H1 (cell line): Measurements from ENCODE around the gene STAT3. TPM values are rescaled to one million over a fixed set of nuclear protein-coding genes. Genes with fewer than 3 reads are reported as not detected.

Experiments
- CTCF ChIA-PET: fragments of 300-600 bp; sonication (Branson Sonifier 250); formaldehyde crosslinking; loops from one replicate; lab custom pipeline; 2021; ENCODE audit not compliant: partially characterized antibody; lab: Charles Lee
- POLR2A ChIA-PET: fragments of 300-600 bp; sonication (Branson Sonifier 250); formaldehyde crosslinking; loops from one replicate; lab custom pipeline; 2021; ENCODE audit warnings: inconsistent platforms; ENCODE audit not compliant: partially characterized antibody; lab: Charles Lee
- DNase-seq, 2 experiments: peaks; one replicate each; pipeline versions ENCODE4 v3.0.0 to v3.0.0-alpha.2; 2010 to 2022; ENCODE audit warnings: low spot score in 2 of 2, low read depth in 1 of 2, mixed read lengths in 1 of 2
- FAIRE-seq: peaks from 2 replicates; lab custom pipeline; 2011; peaks lifted over from hg19 to GRCh38; lab: Jason Lieb, UNC
- H2AFZ ChIP-seq: 2 replicates; pipeline ENCODE4 v1.8.1; 2012; ENCODE audit warnings: low read length, inconsistent platforms
- H2AK5ac ChIP-seq: 2 replicates; pipeline ENCODE4 v1.6.1; 2013; ENCODE audit warnings: low read depth, low read length
- H2BK120ac ChIP-seq: replicated peaks from 2 replicates; pipeline ENCODE3; 2013; ENCODE audit warnings: low read depth, low read length, inconsistent platforms
- H2BK12ac ChIP-seq: 2 replicates; pipeline ENCODE4 v1.6.1; 2013; ENCODE audit warnings: low read depth, low read length
- H2BK15ac ChIP-seq: 2 replicates; pipeline ENCODE4 v1.6.1; 2013; ENCODE audit warnings: low read length
- H2BK20ac ChIP-seq: 2 replicates; pipeline ENCODE4 v1.6.1; 2013; ENCODE audit warnings: low read length
- H2BK5ac ChIP-seq: 2 replicates; pipeline ENCODE4 v1.6.1; 2013; ENCODE audit warnings: low read depth, low read length
- H3K14ac ChIP-seq: 2 replicates; pipeline ENCODE4 v1.6.1; 2013; ENCODE audit warnings: inconsistent platforms; ENCODE audit not compliant: insufficient read length
- H3K18ac ChIP-seq: 2 replicates; pipeline ENCODE4 v1.6.1; 2013; ENCODE audit warnings: low read length; ENCODE audit errors: extremely low read depth
- H3K23ac ChIP-seq: 2 replicates; pipeline ENCODE4 v1.6.1; 2013; ENCODE audit warnings: inconsistent platforms; ENCODE audit not compliant: insufficient read length
- H3K23me2 ChIP-seq: 2 replicates; pipeline ENCODE4 v1.6.1; 2013; ENCODE audit warnings: low read depth, low read length
- H3K27ac ChIP-seq: 2 replicates; pipeline ENCODE4 v1.6.1; 2011; ENCODE audit warnings: low read depth, low read length, inconsistent platforms
- H3K27me3 ChIP-seq, 4 experiments: replicated peaks in 1 of 4; 1 replicate in 1 of 4; 2 replicates in 3 of 4; pipeline versions ENCODE4 v1.6.1 to v1.8.1; 2011 to 2013; ENCODE audit warnings: low read length in 3 of 4, mild to moderate bottlenecking in 3 of 4, inconsistent platforms in 2 of 4, mixed read lengths in 2 of 4, moderate library complexity in 1 of 4; ENCODE audit not compliant: control insufficient read depth in 3 of 4, insufficient read depth in 3 of 4; ENCODE audit errors: extremely low read depth in 1 of 4
- H3K36me3 ChIP-seq, 4 experiments: 2 replicates each; pipeline versions ENCODE4 v1.6.1 to v1.8.1; 2011 to 2013; ENCODE audit warnings: mild to moderate bottlenecking in 4 of 4, low read length in 3 of 4, moderate library complexity in 2 of 4, control low read depth in 1 of 4, inconsistent platforms in 1 of 4; ENCODE audit not compliant: insufficient read depth in 4 of 4, control insufficient read depth in 2 of 4
- H3K4ac ChIP-seq: replicated peaks from 2 replicates; pipeline ENCODE3; 2013; ENCODE audit warnings: low read length, low read depth, mixed read lengths, inconsistent platforms; ENCODE audit not compliant: insufficient read length
- H3K4me1 ChIP-seq, 4 experiments: replicated peaks in 1 of 4; 1 replicate in 1 of 4; 2 replicates in 3 of 4; pipeline versions ENCODE4 v1.6.1 to v1.8.1; 2011 to 2013; ENCODE audit warnings: low read length in 3 of 4, inconsistent platforms in 2 of 4, mixed read lengths in 1 of 4; ENCODE audit not compliant: insufficient read depth in 4 of 4, control insufficient read depth in 3 of 4
- H3K4me2 ChIP-seq, 2 experiments: 2 replicates each; pipeline versions ENCODE4 v1.6.1 to v1.8.1; 2011 to 2013; ENCODE audit warnings: low read depth in 2 of 2, low read length in 2 of 2, control low read depth in 1 of 2, inconsistent platforms in 1 of 2, mild to moderate bottlenecking in 1 of 2; ENCODE audit not compliant: insufficient read depth in 1 of 2
- H3K4me3 ChIP-seq, 4 experiments: fragments of 200-600, 300-600 bp in 1 of 4; sonication (generic), shearing (Covaris generic), sonication (Bioruptor Twin) in 1 of 4; 2 replicates each; pipeline versions ENCODE4 v1.5.1 to v1.8.1; 2011 to 2016; ENCODE audit warnings: low read length in 4 of 4, low read depth in 3 of 4, control low read depth in 2 of 4, inconsistent platforms in 2 of 4, mild to moderate bottlenecking in 2 of 4, mixed read lengths in 1 of 4, moderate library complexity in 1 of 4; ENCODE audit not compliant: insufficient read depth in 2 of 4; ENCODE audit errors: extremely low read depth in 1 of 4
- H3K56ac ChIP-seq: replicated peaks from 2 replicates; pipeline ENCODE3; 2013; ENCODE audit warnings: low read depth, mild to moderate bottlenecking, mixed read lengths, low read length, inconsistent platforms; ENCODE audit not compliant: insufficient read length
- H3K79me1 ChIP-seq: 2 replicates; pipeline ENCODE4 v1.6.1; 2013; ENCODE audit warnings: low read depth, low read length, control low read depth
- H3K79me2 ChIP-seq, 2 experiments: 2 replicates each; pipeline versions ENCODE4 v1.6.1 to v1.8.1; 2012 to 2013; ENCODE audit warnings: low read length in 2 of 2, mild to moderate bottlenecking in 2 of 2, inconsistent platforms in 1 of 2; ENCODE audit not compliant: insufficient read depth in 2 of 2, control insufficient read depth in 1 of 2
- H3K9ac ChIP-seq, 4 experiments: replicated peaks in 1 of 4; 1 replicate in 1 of 4; 2 replicates in 3 of 4; pipeline versions ENCODE4 v1.6.1 to v1.8.1; 2011 to 2013; ENCODE audit warnings: low read depth in 3 of 4, low read length in 3 of 4, control low read depth in 2 of 4, mild to moderate bottlenecking in 2 of 4, moderate library complexity in 2 of 4, inconsistent platforms in 1 of 4; ENCODE audit errors: extremely low read depth in 1 of 4
- H3K9me3 ChIP-seq, 2 experiments: 2 replicates each; pipeline versions ENCODE4 v1.6.1 to v1.8.1; 2012 to 2013; ENCODE audit warnings: mild to moderate bottlenecking in 2 of 2, moderate library complexity in 2 of 2, control low read depth in 1 of 2, inconsistent platforms in 1 of 2, low read depth in 1 of 2, low read length in 1 of 2, mixed read lengths in 1 of 2; ENCODE audit not compliant: insufficient read depth in 2 of 2
- H4K20me1 ChIP-seq, 2 experiments: replicated peaks in 1 of 2; 2 replicates each; pipeline versions ENCODE3 to v1.8.1; 2011 to 2013; ENCODE audit warnings: inconsistent platforms in 2 of 2, low read length in 2 of 2, mild to moderate bottlenecking in 1 of 2; ENCODE audit not compliant: insufficient read depth in 2 of 2, control insufficient read depth in 1 of 2
- H4K5ac ChIP-seq: 2 replicates; pipeline ENCODE4 v1.6.1; 2013; ENCODE audit warnings: low read length, low read depth, mixed read lengths, inconsistent platforms; ENCODE audit not compliant: insufficient read length
- H4K8ac ChIP-seq: 2 replicates; pipeline ENCODE4 v1.8.0; 2013; ENCODE audit warnings: mild to moderate bottlenecking, moderate library complexity, low read length, inconsistent platforms; ENCODE audit not compliant: insufficient read depth; ENCODE audit errors: extremely low read depth
- H4K91ac ChIP-seq: replicated peaks from 2 replicates; pipeline ENCODE3; 2013; ENCODE audit warnings: low read length, mixed read lengths, inconsistent platforms; ENCODE audit not compliant: insufficient read length
- CEBPB ChIP-seq: IDR thresholded peaks from 2 replicates; pipeline ENCODE4 v1.6.1; 2012; ENCODE audit warnings: low read depth, low read length
- EP300 ChIP-seq, 2 experiments: IDR thresholded peaks; 1 replicate in 1 of 2; 2 replicates in 1 of 2; pipeline ENCODE4 v1.6.1; 2011 to 2012; ENCODE audit warnings: low read depth in 2 of 2, low read length in 2 of 2, mild to moderate bottlenecking in 2 of 2, borderline replicate concordance in 1 of 2, inconsistent platforms in 1 of 2, moderate library complexity in 1 of 2
- GABPA ChIP-seq: IDR thresholded peaks from 2 replicates; pipeline ENCODE4 v1.6.1; 2011; ENCODE audit warnings: mild to moderate bottlenecking, low read length, moderate library complexity, borderline replicate concordance; ENCODE audit not compliant: insufficient read depth
- HDAC2 ChIP-seq, 2 experiments: fragments of 300-600 bp in 1 of 2; sonication (generic) in 1 of 2; IDR thresholded peaks; 2 replicates each; pipeline ENCODE4 v1.6.1; 2011 to 2012; ENCODE audit warnings: low read depth in 2 of 2, low read length in 2 of 2, mild to moderate bottlenecking in 2 of 2, moderate library complexity in 2 of 2, borderline replicate concordance in 1 of 2, inconsistent platforms in 1 of 2
- KDM5A ChIP-seq: fragments of 200-600 bp; IDR thresholded peaks from 2 replicates; pipeline ENCODE4 v1.7.1; 2012; ENCODE audit warnings: mild to moderate bottlenecking, low read length, inconsistent platforms, mixed read lengths
- POU5F1 ChIP-seq: IDR thresholded peaks from 2 replicates; pipeline ENCODE4 v1.6.1; 2011; ENCODE audit warnings: low read depth, mild to moderate bottlenecking, low read length, moderate library complexity
- SIN3A ChIP-seq, 2 experiments: IDR thresholded peaks in 1 of 2; conservative IDR thresholded peaks in 1 of 2; 2 replicates each; pipeline ENCODE4 v1.6.1; 2011 to 2012; ENCODE audit warnings: low read length in 2 of 2, improper control_type of control experiment in 1 of 2, low read depth in 1 of 2, mild to moderate bottlenecking in 1 of 2
- WGBS, 2 experiments: shearing (Covaris generic) in 1 of 2; methylation state at CpG; one replicate each; pipeline versions ENCODE4 v1.1.6 to v1.1.7; 2013 to 2015; ENCODE audit warnings: low lambda C conversion rate in 2 of 2, mixed read lengths in 2 of 2, inconsistent platforms in 1 of 2, low coverage in 1 of 2, missing lambda C conversion rate in 1 of 2; ENCODE audit not compliant: insufficient replicate concordance in 2 of 2, insufficient coverage in 1 of 2, insufficient read length in 1 of 2; ENCODE audit errors: extremely low coverage in 1 of 2, missing lambda C conversion rate in 1 of 2; 5-methylcytosine and 5-hydroxymethylcytosine counted together
- polyA plus RNA-seq, 7 experiments: library from polyadenylated mRNA; depleted of rRNA in 3 of 7; stranded (reverse) in 5 of 7; unstranded in 2 of 7; fragments of >200 nt in 5 of 7; fragments of 200-250 nt in 2 of 7; gene quantifications; 1 replicate in 5 of 7; 2 replicates in 1 of 7; 4 replicates in 1 of 7; pipeline versions ENCODE4 v1.2.1 to v1.2.3, GENCODE V29; 2011 to 2013; ENCODE audit warnings: missing spikeins in 2 of 7, mixed read lengths in 2 of 7
- total RNA-seq: library from RNA; stranded (reverse); fragmentation: NEBNext Ultra II Directional; extraction: Animal tissue kit (Norgen Biotek cat#: 25700); gene quantifications from 2 replicates; pipeline ENCODE4 v1.2.1, GENCODE V29; 2021
- TF ChIP-seq, protein P1 (sequence below): IDR thresholded peaks from 2 replicates; pipeline ENCODE4 v1.6.1; 2012; ENCODE audit warnings: inconsistent platforms
- TF ChIP-seq, protein P2 (sequence below): IDR thresholded peaks from 2 replicates; pipeline ENCODE4 v1.6.1; 2011; ENCODE audit warnings: low read depth, mild to moderate bottlenecking, low read length; ENCODE audit not compliant: insufficient read depth

STAT3 gene
- total and polyA plus RNA-seq, 2 of the 8 experiments (the other 6 are each of a cell fraction or from before 2014, with no cell fraction given), result 38.4 to 94.1 TPM

DNA sequence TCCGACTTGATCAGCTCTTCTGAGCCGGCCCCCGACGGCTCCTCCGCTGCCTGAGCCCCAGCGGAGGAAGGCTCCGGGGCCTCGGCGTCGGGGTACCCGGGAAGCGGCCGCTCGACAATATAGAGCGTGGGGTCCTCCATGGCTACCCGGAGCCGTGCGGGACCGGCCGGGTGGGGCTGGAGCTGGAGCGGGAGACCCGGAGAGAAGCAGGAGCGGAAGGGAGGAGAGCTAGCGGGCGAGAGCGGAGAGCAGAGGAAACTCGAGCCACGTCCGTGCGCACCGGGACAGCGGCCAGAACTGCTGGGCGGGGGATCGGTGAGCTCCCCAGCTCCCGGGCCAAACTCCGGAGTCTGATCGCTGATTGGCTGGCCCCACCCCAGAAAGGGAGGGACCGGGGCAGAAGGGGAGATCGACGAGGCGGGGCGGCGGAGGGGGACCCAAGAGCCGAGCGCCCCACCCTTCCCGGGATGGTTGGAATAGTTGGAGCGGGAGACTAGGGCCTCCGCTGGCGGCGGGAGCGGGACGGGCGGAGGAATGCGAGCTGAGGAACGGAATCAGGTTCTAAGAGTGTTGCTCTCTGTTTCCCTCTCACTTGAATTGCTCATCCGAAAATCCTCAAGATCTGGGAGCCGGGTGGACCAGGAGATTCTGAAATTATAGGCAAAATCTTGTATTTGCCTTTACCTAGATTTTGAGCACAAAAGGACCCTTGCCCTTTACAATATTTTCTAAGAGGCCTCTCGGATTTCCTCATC lies 34.9 kb upstream of the STAT3 start, which contains the start of gene CAVIN1:
TSS of gene CAVIN1 (minus strand) at position 299 of the 755 bp plus-strand sequence. CDS start at position 140, 159 bp downstream.
- Histone ChIP-seq H4K91ac (peak within 1 kb of the TSS; percentile 81), H3K9ac (peak within 1 kb of the TSS; percentile 35 to 71 (median 55)), H2BK5ac (peak within 1 kb of the TSS; percentile 75), H3K56ac (no peak within 1 kb of the TSS), H2BK12ac (peak within 1 kb of the TSS; percentile 99; the same call in 1 of the 2 replicates), H3K4ac (peak within 1 kb of the TSS; percentile 91), H3K23ac (no peak within 1 kb of the TSS), H3K4me1 (peaks cover 0 to 17% (median 8%) of the 10 kb centered on the region in 4 experiments; a peak in 5 of 7 replicates), H3K36me3 (no peaks in the 10 kb centered on the region), H3K27me3 (peaks cover 0 to 13% (median 10%) of the 10 kb centered on the region in 4 experiments; a peak in 6 of 7 replicates), H3K27ac (no peak within 1 kb of the TSS), H3K18ac (peak within 1 kb of the TSS; percentile 85), H2AK5ac (peak within 1 kb of the TSS; percentile 65; the same call in 1 of the 2 replicates), H2BK20ac (no peak within 1 kb of the TSS; the same call in 1 of the 2 replicates), H3K23me2 (peaks cover 14% of the 10 kb centered on the region), H2BK120ac (no peak within 1 kb of the TSS), H3K79me1 (peaks cover 9% of the 10 kb centered on the region), H3K9me3 (no peaks in the 10 kb centered on the region), H2AFZ (no peak within 1 kb of the TSS), H4K20me1 (peaks cover 6 to 8% of the 10 kb centered on the region in 2 experiments), H3K14ac (peak within 1 kb of the TSS; percentile 98), H3K79me2 (peaks cover 0 to 19% of the 10 kb centered on the region in 2 experiments; a peak in 1 of 4 replicates), H4K8ac (peak within 1 kb of the TSS; percentile 87), H2BK15ac (peak within 1 kb of the TSS; percentile 99; the same call in 1 of the 2 replicates), H3K4me3 (peak within 1 kb of the TSS; percentile 73 to 99 (median 86)), H3K4me2 (peak within 1 kb of the TSS; percentile 99), H4K5ac (peak within 1 kb of the TSS; percentile 50)
- ChIA-PET CTCF (interaction anchor here (0.5 to 6.1 kb wide), 13 partner anchors 8 to 347 kb away, joined by 3 to 36 read pairs (median 5); no protein-coding TSS in a partner anchor), POLR2A (interaction anchor here (0.7 to 2.6 kb wide), 21 partner anchors 8 to 301 kb away, joined by 3 to 19 read pairs (median 5); partner anchors contain the start of genes HSPB9, NAGLU, STAT3 and STAT5A)
- FAIRE-seq, result no peak
- WGBS, 2 experiments, result 3% methylated on average over 34 of the region's 58 CpGs; no CpG with 5 or more reads in 1 of the 2 experiments
- DNase-seq, result peak; percentile 89 to 94
- no peak for TF ChIP-seq HDAC2 (IDR thresholded peaks at IDR 0.05; ENCODE audit: borderline replicate concordance in 1 of 2, low read depth in 2 of 2, low read length in 2 of 2)
- TF ChIP-seq EP300 (IDR thresholded peaks at IDR 0.05; ENCODE audit: borderline replicate concordance in 1 of 2, low read depth in 2 of 2, low read length in 2 of 2), result 0 out of 3 replicates have a peak, but pooled peaks of 1 of the 2 experiments have one; percentile 33
- no peak for TF ChIP-seq CEBPB
- TF ChIP-seq, protein P1, sequence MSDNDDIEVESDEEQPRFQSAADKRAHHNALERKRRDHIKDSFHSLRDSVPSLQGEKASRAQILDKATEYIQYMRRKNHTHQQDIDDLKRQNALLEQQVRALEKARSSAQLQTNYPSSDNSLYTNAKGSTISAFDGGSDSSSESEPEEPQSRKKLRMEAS, result 0 out of 2 replicates have a peak, but pooled peaks have one; percentile 2
- TF ChIP-seq, protein P2, sequence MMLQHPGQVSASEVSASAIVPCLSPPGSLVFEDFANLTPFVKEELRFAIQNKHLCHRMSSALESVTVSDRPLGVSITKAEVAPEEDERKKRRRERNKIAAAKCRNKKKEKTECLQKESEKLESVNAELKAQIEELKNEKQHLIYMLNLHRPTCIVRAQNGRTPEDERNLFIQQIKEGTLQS, result no peak
- TF ChIP-seq POU5F1, result no peak
- no peak for TF ChIP-seq SIN3A (conservative IDR thresholded peaks at IDR 0.05 in 1 of 2, IDR thresholded peaks at IDR 0.05 in 1 of 2; ENCODE audit: low read depth in 1 of 2, low read length in 2 of 2)
- TF ChIP-seq KDM5A, result no peak
- TF ChIP-seq GABPA, result no peak
